WI38 (cell line): ENCODE data around the gene TMEM91.
A peak's percentile ranks its signal among the peaks of the same experiment; 100 is the strongest.
"Not testable (repeated sequence)": the region's sequence is repeated elsewhere in the genome, so short reads cannot be mapped to it uniquely, and the experiment has no call there.

Experiments
- H3K4me3 ChIP-seq: 2 replicates; pipeline ENCODE4 v1.5.1; 2011; ENCODE audit warnings: low read depth, mild to moderate bottlenecking, control low read depth, low read length
- CTCF ChIP-seq: IDR thresholded peaks from 2 replicates; pipeline ENCODE4 v1.5.1; 2012; ENCODE audit warnings: low read depth, mild to moderate bottlenecking, control low read depth, low read length

TMEM91 gene

GRCh38 chr19:41371541-41371940, 4.8 kb upstream of the TMEM91 start:
- no peak for TF ChIP-seq CTCF
- H3K4me3 ChIP-seq, result no peak overlapping the region

GRCh38 chr19:41372501-41372900, 3.8 kb upstream of the TMEM91 start:
- H3K4me3 ChIP-seq, result no peak overlapping the region
- TF ChIP-seq CTCF, result no peak

GRCh38 chr19:41373993-41374392, 2.3 kb upstream of the TMEM91 start:
- no peak for TF ChIP-seq CTCF
- no peak overlapping the region for H3K4me3 ChIP-seq

GRCh38 chr19:41376998-41377365, 649 bp downstream of the TMEM91 start:
- H3K4me3 ChIP-seq, result peak overlapping the region; percentile 65
- no peak for TF ChIP-seq CTCF

- no peak for TF ChIP-seq CTCF
- H3K4me3 ChIP-seq, result no peak overlapping the region
These were observed 1.8 kb downstream of the TMEM91 start for GRCh38 chr19:41377977-41378709.

- not testable (repeated sequence) for H3K4me3 ChIP-seq
These were observed 5.2 kb downstream of the TMEM91 start for GRCh38 chr19:41381536-41381935.

- H3K4me3 ChIP-seq, result no peak overlapping the region
- TF ChIP-seq CTCF, result no peak
These were observed 8.0 kb downstream of the TMEM91 start for GRCh38 chr19:41384351-41384750.

- H3K4me3 ChIP-seq, result no peak overlapping the region
- TF ChIP-seq CTCF, result no peak
These were observed 10.1 kb downstream of the TMEM91 start for GRCh38 chr19:41386442-41386841.
